Mesendoderm (in vitro differentiated cells): Measurements from ENCODE around the gene TMEM150B.

ENCODE experiments used
- DNase-seq: peaks from one replicate; pipeline ENCODE4 v3.0.0; 2013
- H2AK5ac ChIP-seq: 2 replicates; pipeline ENCODE4 v1.6.1; 2013; ENCODE audit warnings: low read length, inconsistent platforms
- H2BK120ac ChIP-seq: 2 replicates; pipeline ENCODE4 v1.6.1; 2013; ENCODE audit warnings: low read depth, mild to moderate bottlenecking, low read length, moderate library complexity, mixed read lengths
- H2BK15ac ChIP-seq: replicated peaks from 2 replicates; pipeline ENCODE4 v1.6.1; 2013; ENCODE audit warnings: low read depth, mild to moderate bottlenecking, moderate library complexity
- H2BK5ac ChIP-seq: 2 replicates; pipeline ENCODE4 v1.6.1; 2013; ENCODE audit warnings: low read length, inconsistent platforms
- H3K18ac ChIP-seq: 2 replicates; pipeline ENCODE4 v1.6.1; 2013; ENCODE audit warnings: mild to moderate bottlenecking, low read length, mixed read lengths
- H3K23ac ChIP-seq: one replicate; pipeline ENCODE4 v1.6.1; 2013; ENCODE audit warnings: low read length
- H3K27ac ChIP-seq: 2 replicates; pipeline ENCODE4 v1.5.1; 2013; ENCODE audit warnings: low read depth, mild to moderate bottlenecking, inconsistent platforms, low read length, moderate library complexity
- H3K27me3 ChIP-seq: 2 replicates; pipeline ENCODE4 v1.6.1; 2013; ENCODE audit warnings: low read length, control low read depth, mild to moderate bottlenecking, inconsistent platforms; ENCODE audit not compliant: insufficient read depth, poor library complexity
- H3K36me3 ChIP-seq: 2 replicates; pipeline ENCODE4 v1.6.1; 2013; ENCODE audit warnings: low read length, inconsistent platforms; ENCODE audit not compliant: control insufficient read depth, insufficient read depth
- H3K4ac ChIP-seq: one replicate; pipeline ENCODE4 v1.6.1; 2013; ENCODE audit warnings: low read depth, mild to moderate bottlenecking, low read length, moderate library complexity
- H3K4me1 ChIP-seq: 2 replicates; pipeline ENCODE4 v1.6.1; 2013; ENCODE audit warnings: low read depth, low read length, inconsistent platforms; ENCODE audit not compliant: control insufficient read depth
- H3K4me2 ChIP-seq: 2 replicates; pipeline ENCODE4 v1.6.1; 2013; ENCODE audit warnings: low read length
- H3K4me3 ChIP-seq: 2 replicates; pipeline ENCODE4 v1.5.1; 2013; ENCODE audit warnings: mild to moderate bottlenecking, low read length
- H3K56ac ChIP-seq: one replicate; pipeline ENCODE4 v1.6.1; 2013; ENCODE audit warnings: low read length
- H3K79me1 ChIP-seq: 2 replicates; pipeline ENCODE4 v1.6.1; 2013; ENCODE audit warnings: low read length, inconsistent platforms
- H3K79me2 ChIP-seq: 2 replicates; pipeline ENCODE4 v1.6.1; 2013; ENCODE audit warnings: mild to moderate bottlenecking, low read length; ENCODE audit not compliant: control insufficient read depth, insufficient read depth
- H3K9ac ChIP-seq: 2 replicates; pipeline ENCODE4 v1.6.1; 2013; ENCODE audit warnings: low read length, inconsistent platforms
- H4K5ac ChIP-seq: one replicate; pipeline ENCODE4 v1.6.1; 2013; ENCODE audit warnings: low read length
- H4K8ac ChIP-seq: one replicate; pipeline ENCODE4 v1.6.1; 2013; ENCODE audit warnings: low read depth, mild to moderate bottlenecking, control low read depth, low read length, moderate library complexity
- WGBS: extraction: QIAGEN DNeasy Blood & Tissue Kit; methylation state at CpG from one replicate; pipeline ENCODE4 v1.1.7; 2013; ENCODE audit warnings: low lambda C conversion rate, missing lambda C conversion rate; ENCODE audit not compliant: insufficient coverage; ENCODE audit errors: extremely low coverage; 5-methylcytosine and 5-hydroxymethylcytosine counted together

TMEM150B gene

DNA sequence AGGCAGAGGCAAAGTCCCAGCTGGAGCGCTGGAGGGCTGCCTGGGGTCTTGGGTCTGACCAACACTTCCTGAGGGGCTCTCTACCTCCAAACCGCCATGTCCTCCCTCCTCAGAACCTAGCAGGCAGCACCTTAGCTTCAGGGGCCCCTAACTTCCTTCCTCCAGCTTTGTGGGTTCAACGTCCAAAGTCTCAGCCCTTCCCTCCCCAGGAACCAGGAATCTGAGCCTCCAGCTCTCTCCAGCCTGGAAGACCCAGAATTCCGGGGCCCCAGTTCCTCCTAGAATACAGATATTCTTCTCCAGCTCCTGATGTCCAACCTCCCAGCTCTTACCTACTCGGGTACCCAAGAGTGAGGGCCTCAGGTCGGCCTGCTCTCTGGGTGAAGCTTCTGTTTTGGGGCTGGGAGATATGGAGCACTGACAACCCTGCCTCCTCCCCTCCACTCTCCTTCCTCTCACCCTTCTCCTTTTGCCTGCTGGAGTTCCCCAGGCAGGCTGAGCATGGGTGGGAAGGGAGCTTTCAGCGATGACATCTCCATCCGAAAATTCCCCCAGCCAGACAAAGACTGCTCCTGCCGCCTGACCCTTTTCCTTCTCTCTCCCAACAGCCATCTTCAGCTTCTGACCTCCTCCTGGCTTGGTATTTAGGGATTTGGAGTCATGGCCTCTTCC lies 3.5 kb downstream of the TMEM150B start:
- no peak overlapping the region for H2BK120ac ChIP-seq
- H3K36me3 ChIP-seq = no peaks in the 10 kb centered on the region
- no peak overlapping the region for H4K8ac ChIP-seq
- no peak overlapping the region for H3K4ac ChIP-seq
- no peak overlapping the region for H2BK5ac ChIP-seq
- H3K79me2 ChIP-seq = no peaks in the 10 kb centered on the region
- H3K23ac ChIP-seq = no peak overlapping the region
- no peak overlapping the region for H3K9ac ChIP-seq
- H3K79me1 ChIP-seq = no peaks in the 10 kb centered on the region
- no CpG with 5 or more reads among the region's 9 CpGs for WGBS
- no peak overlapping the region for H3K4me2 ChIP-seq
- no peak overlapping the region for H3K4me3 ChIP-seq
- H2BK15ac ChIP-seq = no peak overlapping the region
- no peaks in the 10 kb centered on the region for H3K4me1 ChIP-seq
- H3K27me3 ChIP-seq = no peaks in the 10 kb centered on the region
- H3K18ac ChIP-seq = no peak overlapping the region
- no peak overlapping the region for H4K5ac ChIP-seq
- H3K27ac ChIP-seq = no peak overlapping the region
- H2AK5ac ChIP-seq = no peak overlapping the region
- H3K56ac ChIP-seq = no peak overlapping the region
- DNase-seq = no peak

DNA sequence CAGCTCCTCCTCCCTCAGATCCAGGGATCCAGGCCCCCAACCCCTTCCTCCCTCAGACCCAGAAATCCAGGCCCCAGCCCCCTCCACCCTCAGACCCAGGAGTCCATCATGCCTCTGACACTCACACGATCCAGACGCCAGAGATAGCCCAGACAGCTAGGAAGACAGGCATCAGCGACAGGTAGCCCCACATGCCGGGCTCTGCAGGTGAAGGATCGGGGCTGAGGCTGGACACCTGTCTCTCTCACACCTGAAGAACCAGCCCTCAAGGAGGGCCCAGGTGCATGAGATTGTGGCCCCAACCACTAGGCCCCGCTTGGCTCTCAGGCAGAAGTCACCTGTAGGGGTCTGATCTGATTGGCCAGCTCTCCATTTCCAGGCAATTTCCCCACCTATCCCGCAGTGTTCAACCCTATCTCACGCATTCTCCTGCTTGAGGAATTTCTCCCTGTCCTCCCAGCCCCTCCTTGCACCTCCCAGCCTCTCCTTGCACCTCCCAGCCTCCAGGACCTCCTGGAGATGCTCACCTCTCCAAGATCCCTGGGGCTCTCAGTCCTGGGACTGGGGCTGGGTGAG lies 4.2 kb downstream of the TMEM150B start:
- Histone ChIP-seq H3K56ac (no peak overlapping the region), H3K36me3 (no peaks in the 10 kb centered on the region), H3K27me3 (no peaks in the 10 kb centered on the region), H3K4ac (no peak overlapping the region), H3K4me3 (no peak overlapping the region), H3K4me1 (no peaks in the 10 kb centered on the region), H2AK5ac (no peak overlapping the region), H2BK15ac (no peak overlapping the region), H3K9ac (no peak overlapping the region), H3K4me2 (no peak overlapping the region), H2BK120ac (no peak overlapping the region), H3K18ac (no peak overlapping the region), H2BK5ac (no peak overlapping the region), H3K79me2 (no peaks in the 10 kb centered on the region), H3K27ac (no peak overlapping the region), H3K23ac (no peak overlapping the region), H3K79me1 (no peaks in the 10 kb centered on the region), H4K5ac (no peak overlapping the region), H4K8ac (no peak overlapping the region)
- no peak for DNase-seq
- WGBS = no CpG with 5 or more reads among the region's 8 CpGs

DNA sequence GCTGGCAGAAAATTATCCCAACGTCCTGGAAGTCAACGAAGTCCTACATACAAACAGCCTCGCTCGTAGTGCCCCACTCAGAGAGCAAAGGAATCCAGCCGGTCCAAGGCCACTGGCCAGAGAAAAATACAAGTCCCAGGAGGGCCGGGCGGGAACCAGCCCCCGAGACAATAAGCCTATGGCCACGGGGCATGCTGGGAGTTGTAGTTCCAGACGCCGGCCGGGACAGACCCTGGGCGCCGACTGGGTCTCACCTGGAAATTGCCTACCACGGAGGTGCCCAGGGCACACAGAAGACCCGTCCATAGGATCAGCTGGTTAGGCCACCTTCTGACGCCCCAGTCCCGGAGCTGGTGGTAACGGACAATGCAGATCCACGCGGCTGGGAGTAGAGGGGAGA lies 5.4 kb downstream of the TMEM150B start:
- Histone ChIP-seq H3K79me2 (no peaks in the 10 kb centered on the region), H3K79me1 (no peaks in the 10 kb centered on the region), H3K4me3 (no peak overlapping the region), H3K56ac (peak overlapping the region; percentile 74), H3K4me2 (peak overlapping the region; percentile 42), H3K9ac (peak overlapping the region; percentile 35), H3K18ac (no peak overlapping the region), H3K27me3 (no peaks in the 10 kb centered on the region), H2BK15ac (no peak overlapping the region), H2BK5ac (no peak overlapping the region), H4K8ac (no peak overlapping the region), H3K4me1 (no peaks in the 10 kb centered on the region), H4K5ac (no peak overlapping the region), H3K36me3 (no peaks in the 10 kb centered on the region), H3K27ac (no peak overlapping the region), H3K23ac (no peak overlapping the region), H2AK5ac (no peak overlapping the region), H2BK120ac (no peak overlapping the region), H3K4ac (no peak overlapping the region)
- DNase-seq = peak; percentile 90
- no CpG with 5 or more reads among the region's 21 CpGs for WGBS

DNA sequence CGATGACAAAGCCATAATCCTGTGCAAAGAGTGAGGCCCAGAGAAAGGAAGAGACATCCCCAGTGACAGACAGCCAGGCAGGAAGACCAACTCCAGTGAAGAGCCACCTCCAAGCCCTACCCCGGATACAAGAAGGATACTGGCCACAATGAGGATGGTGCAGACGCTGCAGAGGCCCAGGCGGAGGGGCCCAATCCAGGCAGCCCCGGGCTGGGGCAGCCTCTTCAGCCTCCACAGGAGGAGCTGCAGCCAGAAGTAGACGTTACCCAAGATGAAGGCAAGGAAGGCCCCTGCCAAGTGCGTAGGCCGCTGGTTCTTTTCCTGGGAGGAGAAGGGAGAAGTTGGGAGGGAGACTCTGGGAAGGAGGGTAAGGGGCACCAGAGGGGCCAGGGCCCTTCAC lies 8.5 kb downstream of the TMEM150B start:
- no peak overlapping the region for H3K18ac ChIP-seq
- H3K9ac ChIP-seq = no peak overlapping the region
- H3K4ac ChIP-seq = no peak overlapping the region
- DNase-seq = no peak
- no peaks in the 10 kb centered on the region for H3K79me1 ChIP-seq
- no peak overlapping the region for H2BK15ac ChIP-seq
- H2BK5ac ChIP-seq = no peak overlapping the region
- no peak overlapping the region for H2BK120ac ChIP-seq
- H3K4me2 ChIP-seq = no peak overlapping the region
- H3K23ac ChIP-seq = no peak overlapping the region
- no peak overlapping the region for H3K27ac ChIP-seq
- H3K79me2 ChIP-seq = no peaks in the 10 kb centered on the region
- H3K27me3 ChIP-seq = no peaks in the 10 kb centered on the region
- H3K4me3 ChIP-seq = no peak overlapping the region
- H4K5ac ChIP-seq = no peak overlapping the region
- H3K56ac ChIP-seq = no peak overlapping the region
- H3K36me3 ChIP-seq = no peaks in the 10 kb centered on the region
- WGBS = no CpG with 5 or more reads among the region's 8 CpGs
- H4K8ac ChIP-seq = no peak overlapping the region
- no peaks in the 10 kb centered on the region for H3K4me1 ChIP-seq
- H2AK5ac ChIP-seq = no peak overlapping the region

DNA sequence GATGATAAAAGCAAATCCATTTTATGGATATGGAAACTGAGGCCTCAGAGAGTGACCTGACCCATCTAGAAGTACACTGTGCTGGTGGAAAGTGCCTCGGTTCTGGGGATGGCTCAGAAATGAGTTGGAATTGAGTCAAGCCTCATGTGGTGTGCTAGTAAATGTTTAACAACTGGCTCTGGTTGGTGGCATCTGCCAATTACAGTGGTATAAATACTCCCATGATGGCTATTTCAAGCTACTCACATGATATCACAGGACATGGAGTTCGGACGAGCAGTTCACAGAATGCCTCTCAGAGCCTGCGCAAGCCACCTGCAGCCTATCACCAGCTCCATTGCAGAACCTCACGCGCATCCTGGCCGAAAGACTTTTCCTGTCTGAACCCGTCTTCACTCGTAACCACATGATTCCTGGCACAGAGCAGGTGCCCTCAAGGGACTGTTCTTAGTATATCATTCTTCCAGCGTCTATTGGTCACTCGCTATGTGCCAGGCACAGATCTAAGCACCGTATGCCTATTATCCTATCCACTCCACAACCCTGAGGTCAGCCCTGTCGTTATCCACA lies 9.1 kb downstream of the TMEM150B start:
- DNase-seq = no peak
- H2BK120ac ChIP-seq = no peak overlapping the region
- no CpG with 5 or more reads among the region's 13 CpGs for WGBS
- no peak overlapping the region for H3K4ac ChIP-seq
- H3K27ac ChIP-seq = no peak overlapping the region
- no peak overlapping the region for H3K4me2 ChIP-seq
- H4K8ac ChIP-seq = no peak overlapping the region
- H2BK15ac ChIP-seq = no peak overlapping the region
- no peaks in the 10 kb centered on the region for H3K27me3 ChIP-seq
- H4K5ac ChIP-seq = no peak overlapping the region
- no peaks in the 10 kb centered on the region for H3K4me1 ChIP-seq
- no peaks in the 10 kb centered on the region for H3K36me3 ChIP-seq
- no peaks in the 10 kb centered on the region for H3K79me2 ChIP-seq
- no peak overlapping the region for H2BK5ac ChIP-seq
- H3K4me3 ChIP-seq = no peak overlapping the region
- no peak overlapping the region for H2AK5ac ChIP-seq
- H3K9ac ChIP-seq = no peak overlapping the region
- no peak overlapping the region for H3K23ac ChIP-seq
- H3K18ac ChIP-seq = no peak overlapping the region
- no peaks in the 10 kb centered on the region for H3K79me1 ChIP-seq
- H3K56ac ChIP-seq = no peak overlapping the region
